BE2C (cell line): ENCODE data around the gene CCDC146.
"Not testable (repeated sequence)": the region's sequence is repeated elsewhere in the genome, so short reads cannot be mapped to it uniquely, and the experiment has no call there.

Source experiments
- DNase-seq: peaks from one replicate; pipeline ENCODE4 v3.0.0-alpha.2; 2020
- H3K27me3 ChIP-seq: fragments of 250-450 bp; sonication (Bioruptor Pico); 2 replicates; pipeline ENCODE4 v1.5.1; 2020; ENCODE audit warnings: mild to moderate bottlenecking
- H3K36me3 ChIP-seq: fragments of 250-450 bp; sonication (Bioruptor Pico); 2 replicates; pipeline ENCODE4 v1.5.1; 2020; ENCODE audit warnings: mild to moderate bottlenecking
- H3K4me1 ChIP-seq: fragments of 250-450 bp; sonication (Bioruptor Pico); 2 replicates; pipeline ENCODE4 v1.5.1; 2020
- H3K4me3 ChIP-seq: 2 replicates; pipeline ENCODE4 v1.5.1; 2011; ENCODE audit warnings: low read depth, low read length
- H3K9me3 ChIP-seq: fragments of 250-450 bp; sonication (Bioruptor Pico); 2 replicates; pipeline ENCODE4 v1.5.1; 2020
- CTCF ChIP-seq: IDR thresholded peaks from 2 replicates; pipeline ENCODE4 v1.5.1; 2012; ENCODE audit warnings: mild to moderate bottlenecking, low read depth, low read length

CCDC146 gene

GRCh38 chr7:77157446-77157845, 35.0 kb downstream of the CCDC146 start:
- TF ChIP-seq CTCF = no peak
- no peaks in the 10 kb centered on the region for H3K4me1 ChIP-seq
- no peaks in the 10 kb centered on the region for H3K36me3 ChIP-seq
- no peaks in the 10 kb centered on the region for H3K9me3 ChIP-seq
- no peak for DNase-seq
- H3K4me3 ChIP-seq = no peak overlapping the region
- H3K27me3 ChIP-seq = no peaks in the 10 kb centered on the region

- H3K9me3 ChIP-seq, H3K36me3 ChIP-seq, H3K27me3 ChIP-seq, H3K4me3 ChIP-seq, H3K4me1 ChIP-seq, DNase-seq: not testable (repeated sequence)
Observed at GRCh38 chr7:77171073-77171472, 48.7 kb downstream of the CCDC146 start.

- H3K27me3 ChIP-seq, H3K4me1 ChIP-seq, H3K4me3 ChIP-seq, DNase-seq, H3K36me3 ChIP-seq, H3K9me3 ChIP-seq: not testable (repeated sequence)
Observed at GRCh38 chr7:77172437-77173172, 50.2 kb downstream of the CCDC146 start.

GRCh38 chr7:77174418-77174817, 52.0 kb downstream of the CCDC146 start:
- not testable (repeated sequence) for H3K4me3 ChIP-seq

GRCh38 chr7:77175274-77175800, 52.9 kb downstream of the CCDC146 start:
- not testable (repeated sequence) for DNase-seq, H3K4me1 ChIP-seq, H3K4me3 ChIP-seq, H3K9me3 ChIP-seq, H3K36me3 ChIP-seq, H3K27me3 ChIP-seq

More at GRCh38 chr7:77174418-77174817, 52.0 kb downstream of the CCDC146 start:
- not testable (repeated sequence) for H3K27me3 ChIP-seq, H3K36me3 ChIP-seq, DNase-seq, H3K9me3 ChIP-seq, H3K4me1 ChIP-seq

- not testable (repeated sequence) for H3K4me1 ChIP-seq, DNase-seq, H3K9me3 ChIP-seq, H3K4me3 ChIP-seq, H3K36me3 ChIP-seq, H3K27me3 ChIP-seq
Observed at GRCh38 chr7:77177321-77177904, 55.0 kb downstream of the CCDC146 start.

- DNase-seq, H3K9me3 ChIP-seq, H3K36me3 ChIP-seq, H3K4me1 ChIP-seq, H3K4me3 ChIP-seq, H3K27me3 ChIP-seq: not testable (repeated sequence)
Observed at GRCh38 chr7:77178024-77178423, 55.6 kb downstream of the CCDC146 start.

GRCh38 chr7:77181015-77181595, 58.7 kb downstream of the CCDC146 start:
- Histone ChIP-seq H3K4me3 (no peak overlapping the region), H3K9me3 (no peaks in the 10 kb centered on the region), H3K36me3 (no peaks in the 10 kb centered on the region), H3K27me3 (no peaks in the 10 kb centered on the region), H3K4me1 (no peaks in the 10 kb centered on the region)
- no peak for DNase-seq
- no peak for TF ChIP-seq CTCF

- H3K27me3 ChIP-seq = no peaks in the 10 kb centered on the region
- H3K4me1 ChIP-seq = no peaks in the 10 kb centered on the region
- no peak overlapping the region for H3K4me3 ChIP-seq
- no peaks in the 10 kb centered on the region for H3K36me3 ChIP-seq
- H3K9me3 ChIP-seq = no peaks in the 10 kb centered on the region
- no peak for TF ChIP-seq CTCF
- DNase-seq = no peak
Observed at GRCh38 chr7:77181734-77182133, 59.3 kb downstream of the CCDC146 start.
